Adrenal gland (tissue), 12 donors: Measurements from ENCODE around the gene R3HDM4. TPM values are rescaled to one million over a fixed set of nuclear protein-coding genes. Genes with fewer than 3 reads are reported as not detected.

ENCODE experiments used
- DNase-seq, 7 donors: peaks; one replicate each; pipeline ENCODE4 v3.0.0-alpha.2; 2019 to 2020
- H3K27ac ChIP-seq, 5 donors: fragments of 200-600 bp; sonication (generic) in 4 of 5; 1 replicate in 3 of 5; 2 replicates in 2 of 5; pipeline versions ENCODE4 v1.5.1 to v1.8.0; 2016 to 2020; ENCODE audit warnings: mild to moderate bottlenecking in 1 of 5
- H3K27me3 ChIP-seq: fragments of 200-600 bp; 2 replicates; pipeline ENCODE4 v1.8.0; 2021
- H3K36me3 ChIP-seq, 2 donors: fragments of 200-600 bp; replicated peaks in 1 of 2; 1 replicate in 1 of 2; 2 replicates in 1 of 2; pipeline versions ENCODE4 v1.5.1 to v1.8.0; 2018 to 2022
- H3K4me1 ChIP-seq, 2 donors: fragments of 200-600 bp; replicated peaks in 1 of 2; 1 replicate in 1 of 2; 2 replicates in 1 of 2; pipeline versions ENCODE4 v1.5.1 to v1.8.0; 2018 to 2021
- H3K4me3 ChIP-seq, 4 donors: fragments of 200-600 bp; sonication (generic) in 3 of 4; one replicate each; pipeline ENCODE4 v1.5.1; 2016 to 2018
- H3K9me3 ChIP-seq, 3 donors: fragments of 200-600 bp; sonication (generic) in 1 of 3; replicated peaks in 1 of 3; 1 replicate in 2 of 3; 2 replicates in 1 of 3; pipeline versions ENCODE4 v1.5.1 to v1.8.0; 2016 to 2021
- POLR2A ChIP-seq, 2 donors: fragments of 450-650 bp; IDR thresholded peaks; one replicate each; pipeline ENCODE4 v1.6.1; 2017; ENCODE audit warnings: antibody characterized with exemption in 2 of 2, mild to moderate bottlenecking in 2 of 2, moderate library complexity in 1 of 2
- WGBS, 4 donors: extraction: QIAGEN DNeasy Blood & Tissue Kit in 2 of 4; methylation state at CpG; one replicate each; pipeline versions ENCODE4 v1.1.5 to v1.1.7; 2013 to 2017; 5-methylcytosine and 5-hydroxymethylcytosine counted together
- intact Hi-C, 2 donors: fragments of 100-400 bp; cut with DNase I; formaldehyde crosslinking; loops; one replicate each; pipeline versions ENCODE4 v1.14.1 to v1.15.0; 2022 to 2023
- polyA plus RNA-seq, 3 donors: library from polyadenylated mRNA; stranded (reverse); fragments of 200-250 nt in 2 of 3; fragments of 350-450 nt in 1 of 3; fragmentation: Illumina TruSeq in 1 of 3; extraction: RNeasy Lipid Tissue Mini Kit (QIAGEN cat#74804) in 1 of 3; gene quantifications; one replicate each; pipeline ENCODE4 v1.2.3, GENCODE V29; 2013 to 2014
- total RNA-seq, 9 donors: library from RNA; depleted of rRNA in 4 of 9; stranded (reverse); fragments of >200 nt in 4 of 9; fragments of 120-200 nt in 1 of 9; fragmentation: NEBNext Ultra II Directional in 1 of 9; extraction: Animal tissue kit (Norgen Biotek cat#: 25700) in 1 of 9; gene quantifications; one replicate each; pipeline versions ENCODE4 v1.1.0 to v1.2.4, GENCODE V29; 2013 to 2023
- TF ChIP-seq, protein P1 (sequence below), 6 experiments: fragments of 450-650 bp in 4 of 6; fragments of 200-600 bp in 2 of 6; sonication (generic) in 1 of 6; IDR thresholded peaks; 1 replicate in 5 of 6; 2 replicates in 1 of 6; pipeline versions ENCODE4 v1.5.1 to v1.8.0; 2016 to 2021; ENCODE audit warnings: antibody characterized with exemption in 6 of 6, mild to moderate bottlenecking in 2 of 6, moderate library complexity in 1 of 6
- donor health status: healthy with polysubstance abuse.
- donor health status: Bipolar disorder and iron deficiency.
- donor health status: DM: yes; HTN: yes; CAD: no.
- donor health status: DM: no; HTN: no; CAD: no.
- donor health status: DM: no; HTN: no; CAD: no.
- donor health status: DM: yes; HTN: yes; CAD: no.

Gene R3HDM4
- total and polyA plus RNA-seq, 12 donors = 8.9 to 59.5 (median 29.6) TPM

DNA sequence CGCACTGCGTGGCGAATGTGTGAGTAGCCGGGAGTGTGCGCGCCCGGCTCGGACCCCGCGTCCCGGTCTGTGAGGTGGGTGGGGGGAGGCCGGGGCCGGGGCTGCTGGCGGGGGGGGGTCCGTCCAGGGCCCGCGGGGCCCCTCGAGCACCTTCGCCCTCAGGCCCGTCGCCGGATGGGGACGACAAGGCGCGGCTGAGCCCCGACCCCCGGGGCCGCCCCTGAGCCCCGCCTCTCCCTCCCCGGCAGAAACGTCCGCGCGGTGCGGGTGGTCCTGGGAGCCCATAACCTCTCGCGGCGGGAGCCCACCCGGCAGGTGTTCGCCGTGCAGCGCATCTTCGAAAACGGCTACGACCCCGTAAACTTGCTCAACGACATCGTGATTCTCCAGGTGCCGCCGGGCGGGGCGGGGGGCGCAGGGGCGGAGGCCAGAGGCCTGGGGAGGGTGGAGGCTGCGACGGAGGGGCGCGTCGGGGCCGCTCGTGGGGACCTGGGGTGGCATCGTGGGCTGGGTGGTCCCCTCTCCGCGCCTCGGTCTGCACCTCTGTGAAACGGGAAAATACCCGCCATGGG lies 59.9 kb downstream of the R3HDM4 start:
- Histone ChIP-seq H3K27ac (no peak overlapping the region), H3K9me3 (no peaks in the 10 kb centered on the region), H3K4me3 (no peak overlapping the region), H3K36me3 (no peaks in the 10 kb centered on the region), H3K4me1 (peaks cover 0 to 10% of the 10 kb centered on the region in 2 donors), H3K27me3 (peaks cover 9% of the 10 kb centered on the region)
- intact Hi-C loops = loop anchor here in 1 of 2 donors (10.0 kb wide), 1 partner anchor 78 kb away; no protein-coding TSS in a partner anchor
- no peak for TF ChIP-seq POLR2A (IDR thresholded peaks at IDR 0.05)
- TF ChIP-seq, protein P1, sequence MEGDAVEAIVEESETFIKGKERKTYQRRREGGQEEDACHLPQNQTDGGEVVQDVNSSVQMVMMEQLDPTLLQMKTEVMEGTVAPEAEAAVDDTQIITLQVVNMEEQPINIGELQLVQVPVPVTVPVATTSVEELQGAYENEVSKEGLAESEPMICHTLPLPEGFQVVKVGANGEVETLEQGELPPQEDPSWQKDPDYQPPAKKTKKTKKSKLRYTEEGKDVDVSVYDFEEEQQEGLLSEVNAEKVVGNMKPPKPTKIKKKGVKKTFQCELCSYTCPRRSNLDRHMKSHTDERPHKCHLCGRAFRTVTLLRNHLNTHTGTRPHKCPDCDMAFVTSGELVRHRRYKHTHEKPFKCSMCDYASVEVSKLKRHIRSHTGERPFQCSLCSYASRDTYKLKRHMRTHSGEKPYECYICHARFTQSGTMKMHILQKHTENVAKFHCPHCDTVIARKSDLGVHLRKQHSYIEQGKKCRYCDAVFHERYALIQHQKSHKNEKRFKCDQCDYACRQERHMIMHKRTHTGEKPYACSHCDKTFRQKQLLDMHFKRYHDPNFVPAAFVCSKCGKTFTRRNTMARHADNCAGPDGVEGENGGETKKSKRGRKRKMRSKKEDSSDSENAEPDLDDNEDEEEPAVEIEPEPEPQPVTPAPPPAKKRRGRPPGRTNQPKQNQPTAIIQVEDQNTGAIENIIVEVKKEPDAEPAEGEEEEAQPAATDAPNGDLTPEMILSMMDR (IDR thresholded peaks at IDR 0.05) = no peak
- no peak for DNase-seq
- WGBS, 4 donors = 15 to 35% (median 31%) methylated on average over 4 to 67 of the region's 67 CpGs

DNA sequence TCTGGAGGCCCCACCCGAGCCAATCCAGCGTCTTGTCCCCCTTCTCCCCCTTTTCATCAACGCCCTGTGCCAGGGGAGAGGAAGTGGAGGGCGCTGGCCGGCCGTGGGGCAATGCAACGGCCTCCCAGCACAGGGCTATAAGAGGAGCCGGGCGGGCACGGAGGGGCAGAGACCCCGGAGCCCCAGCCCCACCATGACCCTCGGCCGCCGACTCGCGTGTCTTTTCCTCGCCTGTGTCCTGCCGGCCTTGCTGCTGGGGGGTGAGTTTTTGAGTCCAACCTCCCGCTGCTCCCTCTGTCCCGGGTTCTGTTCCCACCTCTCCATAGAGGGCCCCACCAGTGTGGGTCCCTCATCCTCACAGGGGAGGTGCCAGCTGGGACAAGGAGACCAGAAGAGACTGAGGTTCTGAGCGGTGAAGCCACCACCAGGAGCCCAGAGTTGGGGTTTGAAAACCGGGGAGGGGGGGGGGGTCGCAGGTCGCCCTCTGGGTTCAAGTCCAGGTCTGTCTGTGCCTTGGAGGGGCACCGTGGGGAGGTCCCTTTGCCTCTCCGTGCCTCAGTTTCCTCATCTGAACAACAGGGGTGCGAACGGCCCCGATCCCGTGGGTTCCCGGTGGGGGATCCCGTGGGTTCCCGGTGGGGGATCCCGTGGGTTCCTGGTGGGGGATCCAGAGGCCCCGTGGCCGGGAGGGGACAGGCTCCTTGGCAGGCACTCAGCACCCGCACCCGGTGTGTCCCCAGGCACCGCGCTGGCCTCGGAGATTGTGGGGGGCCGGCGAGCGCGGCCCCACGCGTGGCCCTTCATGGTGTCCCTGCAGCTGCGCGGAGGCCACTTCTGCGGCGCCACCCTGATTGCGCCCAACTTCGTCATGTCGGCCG lies 60.6 kb downstream of the R3HDM4 start, which contains the start of gene ELANE:
TSS of gene ELANE (plus strand) at position 168 of the 878 bp plus-strand sequence. CDS start at position 194, 26 bp downstream.
- 57 to 78% (median 61%) methylated on average over 14 to 55 of the region's 55 CpGs for WGBS, 4 donors
- intact Hi-C loops = loop anchor here in 1 of 2 donors (10.0 kb wide), 1 partner anchor 78 kb away; no protein-coding TSS in a partner anchor
- Histone ChIP-seq H3K36me3 (no peaks in the 10 kb centered on the region), H3K9me3 (no peaks in the 10 kb centered on the region), H3K4me1 (peaks cover 0 to 10% of the 10 kb centered on the region in 2 donors), H3K27me3 (peaks cover 9% of the 10 kb centered on the region), H3K4me3 (no peak within 1 kb of the TSS), H3K27ac (peak within 1 kb of the TSS; percentile 21 to 92 (median 65))
- TF ChIP-seq, protein P1 (IDR thresholded peaks at IDR 0.05) = no peak
- TF ChIP-seq POLR2A (IDR thresholded peaks at IDR 0.05) = no peak
- DNase-seq = no peak

GRCh38 chr19:850979-851335 lies 62.1 kb downstream of the R3HDM4 start:
- Histone ChIP-seq H3K4me3 (peak overlapping the region in 1 of 4 donors; percentile 21), H3K27ac (peak overlapping the region; percentile 21 to 92 (median 65)), H3K36me3 (no peaks in the 10 kb centered on the region), H3K27me3 (peaks cover 13% of the 10 kb centered on the region), H3K9me3 (no peaks in the 10 kb centered on the region), H3K4me1 (peaks cover 0 to 10% of the 10 kb centered on the region in 2 donors)
- intact Hi-C loops = loop anchor here in 1 of 2 donors (10.0 kb wide), 1 partner anchor 76 kb away; no protein-coding TSS in a partner anchor
- TF ChIP-seq POLR2A (IDR thresholded peaks at IDR 0.05) = peak in 1 of 2 donors; percentile 4
- TF ChIP-seq, protein P1 (IDR thresholded peaks at IDR 0.05) = no peak
- no peak for DNase-seq
- WGBS, 4 donors = 17 to 36% (median 27%) methylated on average over 7 to 13 of the region's 13 CpGs
